Activated CD4-positive, alpha-beta T cell treated with anti-CD3 and anti-CD28 coated beads for 4 hours (primary cell): ENCODE data around the gene LIPT1.
"Not testable (repeated sequence)": the region's sequence is repeated elsewhere in the genome, so short reads cannot be mapped to it uniquely, and the experiment has no call there.

ENCODE experiments used
- DNase-seq, 2 donors: peaks; one replicate each; pipeline ENCODE4 v3.0.0-alpha.2; 2020

LIPT1 gene

DNA sequence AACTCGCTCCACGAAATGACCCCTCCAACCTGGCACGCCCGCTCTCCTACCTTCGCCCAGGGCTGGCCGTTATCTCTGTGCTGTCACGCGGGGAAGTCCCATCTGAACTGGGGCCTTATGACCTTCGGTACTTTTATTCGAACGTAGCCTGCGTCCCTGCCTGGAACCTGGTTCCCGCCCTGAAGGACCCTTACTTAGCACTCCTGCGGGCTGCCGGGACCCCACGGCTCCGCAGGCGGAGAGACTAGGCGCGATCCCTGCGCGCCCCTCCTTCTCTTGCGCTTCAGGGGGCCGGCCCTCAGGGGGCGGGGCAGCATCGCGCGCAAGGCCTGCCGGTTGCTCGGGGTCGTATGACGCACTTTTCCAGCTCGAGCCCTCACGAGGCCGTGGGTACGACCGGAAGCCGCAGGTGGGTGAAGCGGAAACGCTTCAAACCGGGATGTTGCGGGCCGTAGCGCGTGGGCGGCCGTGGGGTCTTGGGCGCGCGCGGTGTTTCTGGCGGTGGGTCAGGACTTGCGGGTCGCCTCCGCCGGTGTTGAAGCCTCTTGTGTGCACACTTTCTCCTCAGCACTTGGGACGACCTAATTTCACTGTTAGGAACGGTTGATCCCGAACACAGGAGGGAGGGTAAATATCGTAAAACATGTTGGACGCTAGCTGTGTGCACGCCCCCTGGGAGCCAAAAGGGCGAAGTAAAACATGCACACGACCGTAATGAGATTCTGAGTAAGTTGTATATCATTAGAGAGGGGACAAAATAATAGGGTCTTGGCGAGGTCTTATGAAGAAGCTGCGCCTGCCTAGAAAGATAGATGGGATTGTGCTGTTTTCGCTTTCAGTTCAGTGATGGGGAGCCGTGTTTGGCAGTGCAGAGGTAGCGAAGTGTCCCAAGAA, at the start of gene LIPT1, which contains the start of gene TSGA10:
Gene LIPT1 (plus strand): TSS at position 325 of the 894 bp plus-strand sequence. CDS start 6,991 bp downstream, outside the sequence.
Gene TSGA10 (minus strand): TSS at position 300 of the 894 bp plus-strand sequence. CDS start 45,503 bp downstream, outside the sequence.
- DNase-seq, result peak; percentile 88 to 91

DNA sequence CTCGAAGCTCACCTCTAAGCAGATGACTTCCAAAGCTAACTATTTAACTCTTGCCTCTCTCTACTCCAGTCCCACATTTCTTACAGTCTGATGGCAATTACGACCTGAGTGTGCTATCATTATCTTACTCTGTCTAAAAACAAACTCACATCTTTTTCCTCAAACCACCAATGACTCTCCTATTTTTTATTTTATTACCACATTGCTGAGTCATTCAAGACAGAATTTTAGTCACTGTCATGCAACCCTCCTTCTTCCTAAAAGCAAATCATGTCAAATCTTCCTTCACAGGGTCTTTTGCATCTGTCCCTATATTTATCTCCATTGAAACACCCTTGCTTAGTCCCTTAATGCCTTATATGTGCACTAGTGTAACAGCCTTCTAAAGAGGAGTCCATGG, 47.9 kb upstream of the LIPT1 start:
- DNase-seq, result no peak

DNA sequence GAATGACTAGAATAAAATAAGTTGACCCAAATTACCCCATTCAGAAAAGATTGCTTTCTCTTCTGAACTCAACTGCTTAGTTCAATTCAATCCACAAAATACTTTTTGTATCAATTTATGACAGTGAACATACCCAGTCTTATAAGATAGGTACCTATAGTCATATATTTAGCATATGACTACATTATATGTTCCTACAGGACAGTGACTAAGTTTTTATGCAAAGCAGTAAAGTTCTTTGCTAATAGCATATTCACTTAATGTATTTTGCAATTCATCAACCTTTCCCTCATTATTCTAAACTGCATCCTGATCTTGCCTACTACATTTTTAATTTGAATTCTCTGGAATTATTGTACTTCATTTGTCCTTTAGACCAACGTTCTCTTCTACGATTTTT, 43.5 kb upstream of the LIPT1 start:
- no peak for DNase-seq

DNA sequence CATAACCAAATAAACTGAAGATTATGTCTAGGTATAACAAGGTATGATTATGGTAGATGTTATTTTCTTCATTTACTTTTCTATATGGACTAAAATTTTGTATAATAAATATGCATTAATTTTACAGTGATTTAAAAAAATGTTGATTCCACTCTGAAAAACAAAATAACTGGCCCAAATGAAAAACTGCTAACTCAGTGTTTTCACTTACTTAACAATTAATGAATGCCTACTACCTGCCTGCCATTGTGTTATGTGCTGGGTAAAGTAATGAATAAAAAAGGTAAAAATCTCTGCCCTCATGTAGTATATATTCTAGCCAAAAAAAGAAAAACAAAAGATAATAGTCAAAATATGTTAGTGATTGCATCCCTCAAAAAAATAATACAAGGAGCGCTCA, 42.8 kb upstream of the LIPT1 start:
- DNase-seq, result no peak

DNA sequence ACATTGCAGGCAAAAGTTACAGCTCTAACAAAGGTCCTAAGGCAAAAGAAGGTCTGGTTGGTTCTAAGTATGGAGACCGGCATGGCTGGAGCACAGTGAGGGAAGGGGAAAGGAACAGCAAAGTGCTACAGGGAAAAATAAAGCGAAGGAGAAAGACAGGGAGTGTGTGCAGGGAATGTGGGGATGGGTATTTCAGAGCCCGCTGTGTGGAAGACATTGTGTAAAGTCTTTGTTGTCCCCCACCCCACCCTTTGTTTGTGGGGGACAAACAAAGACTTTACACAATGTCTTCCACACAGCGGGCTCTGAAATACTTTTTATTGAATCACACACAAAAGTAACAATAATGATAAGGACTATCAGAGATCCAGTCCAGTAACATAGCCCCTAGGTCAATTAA, 42.1 kb upstream of the LIPT1 start:
- no peak for DNase-seq

DNA sequence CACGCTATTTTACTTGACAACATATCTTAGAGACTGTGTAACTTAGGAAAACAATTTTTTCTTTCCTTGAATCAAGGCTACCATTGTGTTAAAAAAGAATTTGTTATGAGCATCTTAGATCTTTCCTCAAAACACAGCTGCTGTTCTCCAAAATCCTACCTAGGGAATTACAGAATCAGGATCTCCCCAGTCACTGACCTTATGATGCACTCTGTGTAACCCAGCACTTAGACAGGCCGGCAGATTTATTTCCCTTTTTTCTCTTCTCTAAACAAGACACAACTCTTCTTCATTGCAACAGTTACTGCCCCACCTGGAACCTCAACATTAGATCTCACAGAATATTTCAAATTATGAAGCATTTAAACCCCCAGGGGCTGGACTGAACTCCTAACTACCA, 26.8 kb upstream of the LIPT1 start:
- DNase-seq, result no peak

DNA sequence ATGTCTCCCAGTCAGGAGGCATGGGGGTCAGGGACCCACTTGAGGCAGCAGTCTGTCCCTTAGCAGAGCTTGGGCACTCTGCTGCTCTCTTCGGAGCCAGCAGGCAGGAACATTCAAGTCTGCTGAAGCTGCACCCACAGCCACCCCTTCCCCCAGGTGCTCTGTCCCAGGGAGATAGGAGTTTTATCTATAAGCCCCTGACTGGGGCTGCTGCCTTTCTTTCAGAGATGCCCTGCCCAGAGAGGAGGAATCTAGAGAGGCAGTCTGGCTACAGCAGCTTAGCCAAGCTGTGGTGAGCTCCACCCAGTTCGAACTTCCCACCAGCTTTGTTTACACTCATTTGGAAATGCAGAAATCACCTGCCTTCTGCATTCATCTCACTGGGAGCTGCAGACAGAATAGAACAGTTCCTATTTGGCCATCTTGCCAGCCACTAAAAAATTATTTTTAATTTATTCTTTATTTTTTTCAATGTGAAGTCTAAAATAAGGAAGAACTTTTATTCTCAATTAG, 19.7 kb upstream of the LIPT1 start:
- DNase-seq, result not testable (repeated sequence)

DNA sequence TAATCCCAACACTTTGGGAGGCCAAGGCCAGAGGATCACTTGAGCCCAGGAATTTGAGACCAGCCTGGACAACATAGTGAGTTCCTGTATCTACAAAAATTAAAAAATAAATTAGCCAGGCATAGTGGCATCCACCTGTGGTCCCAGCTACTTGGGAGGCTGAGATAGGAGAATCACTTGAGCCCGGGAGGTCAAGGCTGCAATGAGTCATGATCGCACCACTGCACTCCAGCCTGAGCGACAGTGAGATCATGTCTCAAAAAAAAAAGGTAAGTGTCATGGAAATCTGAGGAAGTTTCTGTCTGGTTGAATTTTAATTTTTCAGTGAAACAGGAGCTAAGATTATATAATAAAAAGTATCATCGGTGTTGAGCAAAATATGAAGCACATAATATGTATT, 15.8 kb upstream of the LIPT1 start:
- DNase-seq, result no peak

DNA sequence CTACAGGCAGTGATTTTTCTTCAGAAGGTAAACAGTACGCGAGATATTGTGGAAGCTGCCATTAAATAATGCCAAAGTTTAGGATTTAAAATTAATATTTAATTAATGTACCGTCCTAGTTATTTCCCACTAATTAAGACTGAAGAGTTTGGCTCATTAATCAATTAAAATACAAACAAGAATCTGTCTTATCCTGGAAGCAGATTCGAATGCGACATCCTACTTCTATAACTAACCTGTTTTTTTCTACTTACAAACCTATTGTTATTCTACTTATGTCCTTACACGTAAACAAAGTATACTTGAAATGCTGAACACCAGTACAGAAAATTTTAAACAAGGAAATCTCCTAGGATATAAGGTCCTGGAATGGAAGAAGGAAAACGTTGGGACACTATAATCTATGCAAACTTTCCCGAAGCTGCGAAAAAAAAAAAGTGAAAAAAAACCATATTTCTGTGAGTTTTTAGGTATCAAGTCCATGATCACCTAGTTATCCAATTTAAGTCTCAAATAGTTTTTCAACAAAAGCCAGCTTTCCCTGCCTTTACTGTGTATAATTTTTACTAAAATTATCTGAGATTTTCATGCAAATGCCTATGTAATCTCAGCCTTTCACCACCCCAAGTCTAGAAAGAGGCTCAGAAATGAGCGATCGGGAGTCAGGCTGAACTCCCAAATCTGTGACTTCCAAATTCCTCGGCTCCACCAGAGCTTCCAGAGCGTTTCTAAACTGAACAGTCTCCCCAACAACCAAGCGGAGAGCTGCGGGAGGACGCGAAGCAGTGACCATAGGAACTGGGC, 14.5 kb upstream of the LIPT1 start:
- DNase-seq, result no peak

DNA sequence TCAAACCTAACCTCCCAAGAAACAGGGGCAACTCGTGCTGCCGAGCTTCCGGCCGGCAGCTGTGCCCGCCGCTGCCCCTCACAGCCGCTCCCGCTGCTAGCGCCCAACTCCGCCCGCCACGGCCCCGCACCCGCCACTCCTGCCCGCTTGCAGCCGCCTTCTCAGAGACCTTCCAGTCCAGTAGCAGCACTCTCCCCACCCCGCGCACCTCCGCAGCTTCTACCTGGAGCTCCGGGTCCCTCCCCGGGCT, 14.0 kb upstream of the LIPT1 start:
- DNase-seq, result no peak

DNA sequence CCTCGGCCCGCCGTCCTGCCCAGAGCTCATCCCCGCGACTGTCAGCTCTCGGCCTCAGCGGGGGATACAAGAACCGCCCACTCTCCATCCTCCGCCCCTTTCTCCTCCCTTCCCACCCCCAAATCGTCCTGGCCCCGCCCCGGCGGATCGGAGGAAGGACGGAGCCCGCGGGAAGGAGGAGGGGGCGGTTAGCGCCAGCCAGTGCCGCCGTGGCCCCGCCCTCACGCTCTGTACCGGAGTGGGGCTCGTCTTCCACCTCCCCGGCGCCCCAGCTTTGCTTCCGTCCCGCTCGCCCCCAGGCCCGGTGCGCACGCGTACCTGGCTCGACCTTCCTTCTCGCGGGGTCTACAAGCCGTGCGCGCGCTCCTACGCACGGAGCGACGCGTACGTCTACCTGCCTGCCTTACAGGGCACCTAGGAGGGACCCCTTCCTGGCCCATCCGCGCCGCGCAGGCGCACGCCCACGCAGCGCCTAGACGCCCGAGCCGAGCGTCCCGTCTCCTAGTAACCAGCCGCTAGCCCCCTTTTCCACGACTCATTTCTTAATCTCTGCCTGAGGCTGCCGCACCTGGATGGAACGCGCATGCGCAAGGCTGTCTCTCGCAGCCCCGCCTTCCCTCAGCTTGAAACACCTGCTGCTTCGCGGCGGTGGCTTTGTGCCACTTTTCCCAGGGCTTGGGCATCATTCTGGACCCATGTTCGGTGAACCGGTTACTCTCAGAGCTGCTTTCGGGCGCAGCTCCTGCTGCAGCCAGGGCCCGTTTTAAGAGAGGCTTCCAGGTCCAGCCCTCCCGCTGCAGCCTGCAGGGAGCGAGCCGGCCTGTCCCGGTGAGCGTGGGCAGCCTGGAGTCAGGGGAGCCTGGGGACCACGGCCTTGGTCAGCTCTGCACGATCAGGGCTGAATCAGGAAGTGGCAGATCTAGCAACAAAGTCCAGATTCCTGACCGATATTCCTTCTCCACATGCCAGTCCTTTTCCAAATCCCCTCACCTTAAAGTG, 13.4 kb upstream of the LIPT1 start, which contains the start of gene C2orf15:
Gene C2orf15 (plus strand): TSS at position 598 of the 999 bp plus-strand sequence. CDS start 8,852 bp downstream, outside the sequence.
- DNase-seq, result peak; percentile 98 to 99

DNA sequence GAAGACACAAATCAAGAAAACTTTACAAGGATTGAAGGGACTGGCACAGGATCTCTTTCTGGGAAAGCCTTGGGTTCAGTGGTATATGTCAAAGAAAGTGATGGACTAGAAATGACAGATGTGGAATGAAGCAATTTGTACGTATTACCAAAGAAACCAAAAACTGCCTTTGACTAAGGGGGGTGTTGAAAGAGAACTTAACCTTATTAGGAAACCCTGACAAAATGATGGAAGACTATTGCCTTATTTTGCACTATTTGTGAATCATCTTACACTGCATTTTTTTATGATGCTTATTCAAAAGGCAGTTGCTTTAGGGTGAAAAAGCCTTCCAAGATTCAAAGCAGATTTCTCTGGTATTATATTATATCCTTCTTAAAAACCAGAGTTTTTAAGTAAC, 4.1 kb upstream of the LIPT1 start:
- DNase-seq, result no peak

DNA sequence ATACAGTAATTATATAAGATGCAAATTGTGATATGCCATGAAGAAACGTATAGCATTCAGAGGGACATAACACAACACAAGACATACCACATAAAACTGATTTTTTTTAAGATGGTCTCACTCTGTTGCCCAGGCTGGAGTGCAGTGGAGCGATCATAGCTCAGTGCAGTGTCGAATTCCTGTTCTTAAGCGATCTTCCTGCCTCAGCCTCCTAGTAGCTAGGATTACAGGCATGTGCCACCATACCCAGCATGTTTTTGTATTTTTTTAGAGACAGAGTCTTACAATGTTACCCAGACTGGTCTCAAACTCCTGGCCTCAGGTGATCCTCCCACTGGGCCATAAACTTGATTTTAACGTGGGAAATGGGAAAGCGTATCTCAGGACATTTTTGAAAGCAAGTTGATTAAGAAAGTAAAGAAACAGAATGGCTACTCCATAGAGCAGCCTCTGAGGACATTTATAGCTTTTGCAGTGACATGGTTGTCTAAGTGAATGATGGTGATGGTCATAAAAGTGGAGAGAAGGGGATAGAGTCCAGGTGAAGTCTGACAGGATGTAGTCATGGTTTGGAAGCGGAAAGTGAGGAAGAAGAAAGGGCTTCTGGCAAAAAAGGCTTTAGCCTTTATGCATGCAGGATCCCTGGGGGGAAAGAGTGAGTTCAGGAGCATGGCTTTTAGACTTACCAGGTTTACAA, 2.4 kb upstream of the LIPT1 start:
- DNase-seq, result no peak

DNA sequence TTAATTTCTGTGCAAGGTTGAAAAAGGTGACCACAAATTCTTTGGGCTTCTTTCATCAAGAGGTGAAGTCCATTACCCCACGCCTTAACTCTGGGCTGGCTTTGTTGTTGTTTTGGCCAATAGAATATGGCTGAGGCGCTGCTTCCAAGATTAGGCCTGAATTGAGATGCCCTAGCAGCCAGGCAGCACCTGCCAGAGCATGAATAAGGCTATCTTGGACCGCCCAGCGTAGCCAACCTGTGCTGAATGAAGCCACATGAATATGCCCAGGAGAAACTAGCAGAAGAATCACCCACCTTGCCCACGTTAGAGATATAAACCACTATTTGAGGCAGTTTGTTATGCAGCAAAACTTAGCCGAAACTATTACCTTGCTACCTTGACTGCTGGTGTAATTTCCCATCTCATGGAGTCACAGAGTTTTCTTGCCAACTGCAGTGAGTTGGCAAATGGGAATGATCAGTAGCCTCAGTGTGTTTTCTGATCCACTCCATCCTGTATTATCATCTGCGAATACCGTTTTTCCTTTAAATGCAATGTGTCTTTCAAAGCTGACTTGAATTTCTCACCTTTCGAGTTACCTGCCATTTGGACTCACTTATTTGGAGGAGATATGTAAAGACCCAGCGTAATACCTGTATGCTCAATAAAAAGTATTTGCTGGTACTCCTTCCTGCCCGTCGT, 704 bp upstream of the LIPT1 start:
- DNase-seq, result no peak

DNA sequence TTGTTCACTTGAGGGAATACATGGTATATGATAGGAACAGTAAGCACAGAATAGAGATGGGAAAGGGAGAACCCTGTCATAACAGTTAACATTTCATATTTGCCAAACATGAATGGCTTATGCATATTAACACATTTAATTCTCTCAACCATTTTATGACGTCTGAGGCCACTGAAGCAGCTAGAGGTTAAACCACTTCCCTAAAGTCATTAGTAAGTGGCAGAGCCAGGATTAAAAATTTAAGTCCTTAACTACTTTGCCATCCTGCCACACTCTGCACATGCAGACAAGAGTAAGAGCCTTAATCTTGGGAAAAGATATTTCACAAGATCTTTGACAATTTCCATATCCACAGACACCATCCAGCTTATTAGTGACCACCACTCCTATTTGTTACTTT, 2.1 kb downstream of the LIPT1 start:
- DNase-seq, result no peak

DNA sequence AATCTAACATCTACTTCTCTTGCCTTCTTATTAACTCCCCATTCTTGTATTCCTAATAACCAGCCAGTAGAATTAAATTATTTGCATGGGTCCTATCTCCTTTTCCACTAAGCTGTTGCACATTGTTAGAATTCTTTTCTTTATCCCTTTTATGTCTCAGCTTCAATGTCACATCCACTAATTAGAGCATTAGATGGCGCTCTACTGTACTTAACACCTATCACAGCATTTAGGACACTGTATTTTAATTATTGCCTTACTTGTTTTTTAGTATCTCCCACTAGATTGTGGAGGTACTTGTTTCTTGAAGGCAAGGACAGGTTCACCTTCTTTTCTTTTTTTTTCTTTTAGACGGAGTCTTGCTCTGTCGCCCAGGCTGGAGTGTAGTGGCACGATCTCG, 3.8 kb downstream of the LIPT1 start:
- DNase-seq, result no peak

DNA sequence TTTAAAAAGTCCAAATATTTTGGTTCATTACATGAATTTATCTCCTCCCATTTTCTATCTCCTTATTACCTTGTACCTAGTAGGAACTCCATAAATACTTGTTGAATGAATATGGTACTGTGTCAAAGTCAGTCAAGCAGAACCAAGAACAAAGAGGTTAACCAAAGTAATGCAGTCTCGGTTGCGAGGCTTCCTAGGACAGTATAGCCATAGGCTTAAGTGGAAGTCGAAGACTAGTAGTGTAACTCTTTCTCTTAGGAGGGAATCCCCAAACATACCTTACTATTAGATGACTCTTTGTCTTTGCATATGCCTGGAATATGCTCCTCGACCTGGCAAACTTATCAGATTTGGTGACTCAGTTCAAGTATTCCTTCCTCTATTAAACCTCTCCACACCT, 4.8 kb downstream of the LIPT1 start:
- no peak for DNase-seq

DNA sequence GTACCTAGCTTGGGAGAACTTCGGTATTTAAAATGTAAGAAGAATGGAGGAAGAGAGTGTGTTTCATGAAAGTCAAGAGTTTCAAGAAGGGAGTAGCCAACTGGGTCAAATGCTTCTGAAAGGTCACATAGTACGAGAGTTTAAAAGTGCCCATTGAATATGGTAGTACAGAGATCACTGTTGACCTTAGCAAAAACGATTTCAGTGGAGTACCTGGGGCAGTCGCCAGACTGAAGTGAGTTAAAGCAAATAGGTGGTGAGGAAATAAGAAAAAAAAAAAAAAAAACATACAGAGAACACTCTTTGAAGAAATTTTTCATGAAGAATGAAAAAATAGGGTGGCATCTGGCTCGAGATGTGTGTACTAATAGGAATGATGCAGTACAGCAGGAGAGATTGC, 11.5 kb downstream of the LIPT1 start:
- DNase-seq, result no peak

DNA sequence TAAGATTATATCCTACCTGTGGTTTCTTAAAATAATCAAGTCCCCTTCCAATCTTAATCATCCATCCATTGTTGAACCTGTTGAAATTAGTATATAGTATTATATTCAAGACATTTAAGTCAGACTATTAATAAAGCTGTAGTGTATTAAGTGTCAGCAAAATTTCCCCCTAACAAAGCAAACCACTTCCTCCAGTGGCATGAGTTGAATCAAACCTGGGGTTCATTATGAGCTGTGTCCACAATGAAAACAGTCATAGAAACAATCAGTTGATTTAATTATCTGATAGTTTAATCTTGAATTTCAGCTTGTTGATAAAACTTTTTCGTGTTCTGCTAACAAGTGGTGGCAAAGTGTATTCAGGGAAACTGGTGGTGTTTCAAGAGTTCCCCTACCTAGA, 14.8 kb downstream of the LIPT1 start:
- DNase-seq, result no peak

DNA sequence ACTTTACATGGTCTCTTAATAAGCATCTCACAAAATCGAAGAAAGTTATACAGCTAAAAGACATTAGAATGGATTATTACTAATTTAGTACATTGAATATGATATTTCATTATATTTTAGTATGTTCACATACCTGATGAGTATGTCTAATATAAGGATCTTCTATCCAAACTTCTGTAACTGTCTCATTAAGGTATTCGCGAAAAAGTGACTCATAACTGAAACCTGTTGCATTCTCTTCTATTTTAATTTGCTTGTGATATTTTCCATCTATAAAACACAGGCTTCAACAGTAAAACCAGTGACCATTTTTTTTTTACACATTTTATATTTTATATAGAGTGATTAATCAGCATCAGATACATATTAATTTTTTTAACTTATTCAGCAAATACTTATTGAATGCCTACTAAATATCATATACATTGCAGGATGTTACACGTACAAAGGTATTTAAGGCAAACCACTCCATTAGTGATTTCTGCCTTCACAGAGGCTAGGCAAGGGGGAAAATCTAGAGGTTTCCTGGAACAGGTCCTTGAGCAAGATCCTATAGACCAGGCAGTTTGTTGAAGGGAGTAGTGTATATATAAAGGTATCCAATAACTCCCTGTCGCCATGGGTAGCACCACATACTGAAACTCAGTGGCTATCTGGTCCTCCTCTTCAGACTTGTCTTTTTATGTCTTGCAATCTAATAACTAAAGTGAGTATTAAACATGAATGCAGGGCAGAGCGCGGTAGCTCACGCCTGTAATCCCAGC, 16.8 kb downstream of the LIPT1 start:
- no peak for DNase-seq
